Smooth muscle cell (in vitro differentiated cells): ENCODE results near the gene CDIP1. TPM values are rescaled to one million over a fixed set of nuclear protein-coding genes. Genes with fewer than 3 reads are reported as not detected.
A peak's percentile ranks its signal among the peaks of the same experiment; 100 is the strongest.

Experiments
- DNase-seq: peaks from one replicate; lab custom pipeline; 2025; ENCODE audit not compliant: unreplicated experiment; lab: John Stamatoyannopoulos, UW
- H2AFZ ChIP-seq: fragments of 200-600 bp; sonication (generic); 2 replicates; pipeline ENCODE4 v1.6.0; 2016; ENCODE audit warnings: antibody characterized with exemption, low read depth, mild to moderate bottlenecking
- H3F3A ChIP-seq: fragments of 200-600 bp; sonication (generic); 2 replicates; pipeline ENCODE4 v1.6.0; 2017; ENCODE audit warnings: antibody characterized with exemption, low read depth
- H3K27ac ChIP-seq: fragments of 200-600 bp; sonication (generic); 2 replicates; pipeline ENCODE4 v1.5.1; 2016; ENCODE audit warnings: low read depth, mild to moderate bottlenecking
- H3K27me3 ChIP-seq: fragments of 200-600 bp; sonication (generic); 2 replicates; pipeline ENCODE4 v1.6.1; 2016; ENCODE audit warnings: low read depth, mild to moderate bottlenecking
- H3K36me3 ChIP-seq: fragments of 200-600 bp; sonication (generic); 2 replicates; pipeline ENCODE4 v1.5.1; 2016; ENCODE audit warnings: low read depth
- H3K4me1 ChIP-seq: fragments of 200-600 bp; sonication (generic); 2 replicates; pipeline ENCODE4 v1.5.1; 2016; ENCODE audit warnings: low read depth
- H3K4me2 ChIP-seq: fragments of 200-600 bp; sonication (generic); 2 replicates; pipeline ENCODE4 v1.6.0; 2016; ENCODE audit warnings: mild to moderate bottlenecking
- H3K4me3 ChIP-seq: fragments of 200-600 bp; sonication (generic); 2 replicates; pipeline ENCODE4 v1.5.1; 2016; ENCODE audit warnings: mild to moderate bottlenecking
- H3K79me2 ChIP-seq: fragments of 200-600 bp; sonication (generic); 2 replicates; pipeline ENCODE4 v1.6.0; 2016; ENCODE audit warnings: low read depth, mild to moderate bottlenecking
- H3K9ac ChIP-seq: fragments of 200-600 bp; sonication (generic); 2 replicates; pipeline ENCODE4 v1.6.0; 2016; ENCODE audit warnings: low read depth
- H3K9me3 ChIP-seq: fragments of 200-600 bp; sonication (generic); replicated peaks from 2 replicates; pipeline ENCODE4 v1.5.1; 2016; ENCODE audit warnings: low read depth
- H4K20me1 ChIP-seq: fragments of 200-600 bp; sonication (generic); 2 replicates; pipeline ENCODE4 v1.6.0; 2016; ENCODE audit warnings: low read depth
- WGBS: methylation state at CpG from one replicate; pipeline ENCODE4 v1.1.7; 2016; ENCODE audit warnings: low lambda C conversion rate; 5-methylcytosine and 5-hydroxymethylcytosine counted together
- polyA plus RNA-seq: library from polyadenylated mRNA; unstranded; fragments of >200 nt; fragmentation: Nextera tagmentation; extraction: Ambion mirVana; gene quantifications from 2 replicates; pipeline ENCODE4 v1.2.1, GENCODE V29; 2016
- total RNA-seq: library from RNA; depleted of rRNA; stranded (reverse); fragments of >200 nt; gene quantifications from 2 replicates; pipeline ENCODE4 v1.2.3, GENCODE V29; 2014
- TF ChIP-seq, protein P1 (sequence below): fragments of 200-600 bp; sonication (generic); IDR thresholded peaks from 2 replicates; pipeline ENCODE4 v1.5.1; 2017; ENCODE audit warnings: borderline replicate concordance, mild to moderate bottlenecking, antibody characterized with exemption; ENCODE audit not compliant: insufficient read depth, poor library complexity, severe bottlenecking

Gene CDIP1
- total RNA-seq, result 17.7 and 19.7 TPM in 2 replicates
- polyA plus RNA-seq, result 36.9 and 40.9 TPM in 2 replicates

DNA sequence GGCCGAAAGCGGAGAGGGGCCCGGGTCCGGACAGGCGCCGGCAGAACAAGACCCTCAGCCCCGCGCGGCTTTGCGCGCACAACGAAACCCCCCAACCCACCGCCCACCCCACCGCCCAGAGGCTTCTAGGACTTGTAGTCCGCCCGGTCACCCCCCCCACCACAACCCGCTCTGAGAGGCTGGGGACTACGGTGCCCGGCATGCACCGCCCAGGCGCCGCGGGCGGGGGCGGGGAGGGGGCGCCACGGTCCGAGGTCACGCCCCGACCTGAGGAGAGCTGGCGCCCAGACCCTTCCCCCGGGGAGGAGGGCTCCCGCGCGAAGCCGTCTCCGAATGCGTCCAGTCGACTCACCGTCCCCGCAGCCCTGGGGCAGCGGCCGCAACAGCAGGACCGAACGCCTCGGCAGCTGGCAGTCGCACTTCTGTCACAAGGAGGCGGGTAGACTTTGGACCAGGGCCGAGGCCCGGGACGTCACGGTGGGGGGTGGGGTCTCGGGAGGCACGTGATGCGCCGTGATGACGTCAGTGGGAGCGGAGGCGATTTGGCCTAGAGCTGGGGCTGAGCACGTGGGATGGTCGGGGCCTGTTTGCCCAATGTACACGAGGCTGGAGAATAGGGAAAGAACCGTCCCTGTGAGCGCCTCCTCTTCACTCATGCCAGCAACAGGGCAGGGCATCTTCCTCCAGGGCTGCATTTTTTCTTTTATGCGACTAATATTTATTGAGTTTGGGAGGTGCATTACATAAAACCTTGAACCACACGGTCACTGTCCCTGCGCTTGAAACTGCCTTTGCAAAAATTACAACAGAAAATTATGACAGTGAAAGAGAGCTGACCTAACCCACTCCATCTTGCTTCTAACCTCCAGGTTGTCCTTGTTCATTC lies at the start of gene CDIP1:
Gene CDIP1, minus strand, starts transcription at position 424 of the 886 bp plus-strand sequence. CDS start 24,643 bp downstream, outside the sequence.
- Histone ChIP-seq H3K27me3 (no peaks in the 10 kb centered on the region), H3K36me3 (no peaks in the 10 kb centered on the region), H4K20me1 (peaks cover 23% of the 10 kb centered on the region), H3K4me1 (peaks cover 10% of the 10 kb centered on the region), H3K27ac (peak within 1 kb of the TSS; percentile 51), H3K4me3 (peak within 1 kb of the TSS; percentile 91), H2AFZ (peak within 1 kb of the TSS; percentile 86), H3F3A (no peaks in the 10 kb centered on the region), H3K79me2 (peaks cover 36% of the 10 kb centered on the region), H3K9me3 (no peaks in the 10 kb centered on the region), H3K9ac (peak within 1 kb of the TSS; percentile 87), H3K4me2 (peak within 1 kb of the TSS; percentile 96)
- DNase-seq, result peak; percentile 91
- TF ChIP-seq, protein P1, sequence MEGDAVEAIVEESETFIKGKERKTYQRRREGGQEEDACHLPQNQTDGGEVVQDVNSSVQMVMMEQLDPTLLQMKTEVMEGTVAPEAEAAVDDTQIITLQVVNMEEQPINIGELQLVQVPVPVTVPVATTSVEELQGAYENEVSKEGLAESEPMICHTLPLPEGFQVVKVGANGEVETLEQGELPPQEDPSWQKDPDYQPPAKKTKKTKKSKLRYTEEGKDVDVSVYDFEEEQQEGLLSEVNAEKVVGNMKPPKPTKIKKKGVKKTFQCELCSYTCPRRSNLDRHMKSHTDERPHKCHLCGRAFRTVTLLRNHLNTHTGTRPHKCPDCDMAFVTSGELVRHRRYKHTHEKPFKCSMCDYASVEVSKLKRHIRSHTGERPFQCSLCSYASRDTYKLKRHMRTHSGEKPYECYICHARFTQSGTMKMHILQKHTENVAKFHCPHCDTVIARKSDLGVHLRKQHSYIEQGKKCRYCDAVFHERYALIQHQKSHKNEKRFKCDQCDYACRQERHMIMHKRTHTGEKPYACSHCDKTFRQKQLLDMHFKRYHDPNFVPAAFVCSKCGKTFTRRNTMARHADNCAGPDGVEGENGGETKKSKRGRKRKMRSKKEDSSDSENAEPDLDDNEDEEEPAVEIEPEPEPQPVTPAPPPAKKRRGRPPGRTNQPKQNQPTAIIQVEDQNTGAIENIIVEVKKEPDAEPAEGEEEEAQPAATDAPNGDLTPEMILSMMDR, result no peak
- WGBS, result 7% methylated on average over 52 of the region's 67 CpGs

DNA sequence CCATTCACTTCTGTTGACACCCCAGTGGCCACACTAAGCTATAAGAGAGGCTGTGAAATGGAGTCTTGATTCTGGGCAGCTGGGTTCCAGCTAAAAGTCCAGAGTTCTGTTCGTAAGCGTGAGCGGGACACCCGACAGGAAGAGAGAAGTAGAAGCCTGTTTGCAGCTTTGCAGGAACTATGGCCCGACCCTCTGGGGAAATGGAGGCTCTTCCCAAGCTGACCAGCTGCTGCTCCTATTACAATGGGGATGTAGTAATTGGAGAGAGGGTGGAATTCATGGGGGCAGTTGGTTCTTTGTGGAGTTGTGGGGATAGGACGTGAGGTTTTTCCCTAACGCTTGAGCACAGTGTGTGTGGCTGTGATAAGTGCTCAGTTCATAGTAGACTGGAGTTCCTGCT lies 47.7 kb upstream of the CDIP1 start:
- DNase-seq, result no peak
- H4K20me1 ChIP-seq, result no peaks in the 10 kb centered on the region
- H3F3A ChIP-seq, result no peaks in the 10 kb centered on the region
- TF ChIP-seq, protein P1, result no peak
- H3K9me3 ChIP-seq, result no peaks in the 10 kb centered on the region
- no peaks in the 10 kb centered on the region for H3K79me2 ChIP-seq
- no peak overlapping the region for H2AFZ ChIP-seq
- H3K4me2 ChIP-seq, result no peak overlapping the region
- H3K4me3 ChIP-seq, result no peak overlapping the region
- 87% methylated on average over 7 of the region's 7 CpGs for WGBS
- no peak overlapping the region for H3K27ac ChIP-seq
- H3K9ac ChIP-seq, result no peak overlapping the region
- no peaks in the 10 kb centered on the region for H3K4me1 ChIP-seq
- no peaks in the 10 kb centered on the region for H3K36me3 ChIP-seq
- H3K27me3 ChIP-seq, result no peaks in the 10 kb centered on the region

DNA sequence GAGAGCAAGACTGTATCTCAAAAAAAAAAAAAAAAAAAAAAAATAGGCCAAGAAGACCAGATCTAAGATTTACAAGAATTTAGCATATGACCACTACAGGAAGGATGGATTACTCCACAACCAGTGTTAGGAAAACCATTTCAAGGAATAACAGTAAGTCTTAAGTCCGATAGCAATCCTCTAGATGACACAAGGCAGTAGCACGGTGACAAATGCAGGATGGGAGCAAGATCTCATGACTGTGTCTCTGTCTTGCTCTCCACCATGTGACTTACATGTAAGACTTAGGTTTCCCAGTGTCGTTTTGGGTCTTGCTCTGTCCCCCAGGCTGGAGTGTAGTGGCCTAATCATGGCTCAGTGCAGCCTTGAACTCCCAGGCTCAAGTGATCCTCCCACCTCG lies 45.3 kb upstream of the CDIP1 start:
- Histone ChIP-seq H4K20me1 (no peaks in the 10 kb centered on the region), H2AFZ (no peak overlapping the region), H3K9me3 (no peaks in the 10 kb centered on the region), H3F3A (no peaks in the 10 kb centered on the region), H3K4me3 (no peak overlapping the region), H3K36me3 (no peaks in the 10 kb centered on the region), H3K4me2 (no peak overlapping the region), H3K27ac (no peak overlapping the region), H3K4me1 (no peaks in the 10 kb centered on the region), H3K79me2 (no peaks in the 10 kb centered on the region), H3K9ac (no peak overlapping the region), H3K27me3 (no peaks in the 10 kb centered on the region)
- DNase-seq, result no peak
- TF ChIP-seq, protein P1, result no peak
- WGBS, result 77% methylated on average over 4 of the region's 4 CpGs
